Measurements from ENCODE around the gene AWAT1.

DNA sequence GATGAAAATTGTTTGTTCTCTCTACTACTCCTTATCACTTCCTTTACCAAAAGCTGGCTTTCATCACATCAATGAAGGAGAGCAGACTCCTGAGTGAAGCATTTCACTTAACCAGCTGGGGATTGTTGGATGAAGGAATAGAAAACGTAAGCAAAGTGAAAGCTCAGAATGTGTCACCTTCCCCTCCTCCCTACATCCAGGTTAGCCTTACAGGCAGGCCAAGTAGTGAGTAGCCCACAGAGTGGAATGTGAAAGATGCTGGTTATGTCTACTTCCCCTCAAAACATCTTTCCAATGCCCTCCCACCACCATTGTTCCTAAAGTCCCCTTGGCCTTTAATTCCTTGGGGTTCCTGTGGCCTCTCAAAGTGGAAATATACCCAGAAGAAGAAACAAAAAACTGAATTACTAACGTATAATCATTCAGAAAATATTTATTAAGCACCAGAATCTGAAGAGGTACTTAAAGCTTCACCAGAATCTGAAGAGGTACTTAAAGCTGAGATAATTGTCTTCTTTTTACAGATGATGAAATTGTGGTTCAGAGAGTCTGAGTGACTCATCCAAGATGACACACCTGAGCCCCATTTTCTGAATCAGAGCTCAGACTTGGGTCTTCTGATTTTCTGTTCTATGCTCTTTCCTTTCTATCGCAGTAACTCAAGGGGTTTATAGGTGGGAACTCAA is 19.1 kb downstream of the AWAT1 start:
- TF ChIP-seq EZH2 (IDR thresholded peaks at IDR 0.05; ENCODE audit: low read length, missing control alignments), result no peak
- TF ChIP-seq, protein P1, sequence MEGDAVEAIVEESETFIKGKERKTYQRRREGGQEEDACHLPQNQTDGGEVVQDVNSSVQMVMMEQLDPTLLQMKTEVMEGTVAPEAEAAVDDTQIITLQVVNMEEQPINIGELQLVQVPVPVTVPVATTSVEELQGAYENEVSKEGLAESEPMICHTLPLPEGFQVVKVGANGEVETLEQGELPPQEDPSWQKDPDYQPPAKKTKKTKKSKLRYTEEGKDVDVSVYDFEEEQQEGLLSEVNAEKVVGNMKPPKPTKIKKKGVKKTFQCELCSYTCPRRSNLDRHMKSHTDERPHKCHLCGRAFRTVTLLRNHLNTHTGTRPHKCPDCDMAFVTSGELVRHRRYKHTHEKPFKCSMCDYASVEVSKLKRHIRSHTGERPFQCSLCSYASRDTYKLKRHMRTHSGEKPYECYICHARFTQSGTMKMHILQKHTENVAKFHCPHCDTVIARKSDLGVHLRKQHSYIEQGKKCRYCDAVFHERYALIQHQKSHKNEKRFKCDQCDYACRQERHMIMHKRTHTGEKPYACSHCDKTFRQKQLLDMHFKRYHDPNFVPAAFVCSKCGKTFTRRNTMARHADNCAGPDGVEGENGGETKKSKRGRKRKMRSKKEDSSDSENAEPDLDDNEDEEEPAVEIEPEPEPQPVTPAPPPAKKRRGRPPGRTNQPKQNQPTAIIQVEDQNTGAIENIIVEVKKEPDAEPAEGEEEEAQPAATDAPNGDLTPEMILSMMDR (conservative IDR thresholded peaks at IDR 0.05 in 1 of 2, IDR thresholded peaks at IDR 0.05 in 1 of 2; ENCODE audit: low read depth in 1 of 2, low read length in 2 of 2), result no peak
